Smooth muscle cell (in vitro differentiated cells): ENCODE measurements around the gene HDAC4. TPM values are rescaled to one million over a fixed set of nuclear protein-coding genes. Genes with fewer than 3 reads are reported as not detected.

Experiments used
- DNase-seq: peaks from one replicate; lab custom pipeline; 2025; ENCODE audit not compliant: unreplicated experiment; lab: John Stamatoyannopoulos, UW
- H2AFZ ChIP-seq: fragments of 200-600 bp; sonication (generic); 2 replicates; pipeline ENCODE4 v1.6.0; 2016; ENCODE audit warnings: antibody characterized with exemption, low read depth, mild to moderate bottlenecking
- H3F3A ChIP-seq: fragments of 200-600 bp; sonication (generic); 2 replicates; pipeline ENCODE4 v1.6.0; 2017; ENCODE audit warnings: antibody characterized with exemption, low read depth
- H3K27ac ChIP-seq: fragments of 200-600 bp; sonication (generic); 2 replicates; pipeline ENCODE4 v1.5.1; 2016; ENCODE audit warnings: low read depth, mild to moderate bottlenecking
- H3K27me3 ChIP-seq: fragments of 200-600 bp; sonication (generic); 2 replicates; pipeline ENCODE4 v1.6.1; 2016; ENCODE audit warnings: low read depth, mild to moderate bottlenecking
- H3K36me3 ChIP-seq: fragments of 200-600 bp; sonication (generic); 2 replicates; pipeline ENCODE4 v1.5.1; 2016; ENCODE audit warnings: low read depth
- H3K4me1 ChIP-seq: fragments of 200-600 bp; sonication (generic); 2 replicates; pipeline ENCODE4 v1.5.1; 2016; ENCODE audit warnings: low read depth
- H3K4me2 ChIP-seq: fragments of 200-600 bp; sonication (generic); 2 replicates; pipeline ENCODE4 v1.6.0; 2016; ENCODE audit warnings: mild to moderate bottlenecking
- H3K4me3 ChIP-seq: fragments of 200-600 bp; sonication (generic); 2 replicates; pipeline ENCODE4 v1.5.1; 2016; ENCODE audit warnings: mild to moderate bottlenecking
- H3K79me2 ChIP-seq: fragments of 200-600 bp; sonication (generic); 2 replicates; pipeline ENCODE4 v1.6.0; 2016; ENCODE audit warnings: low read depth, mild to moderate bottlenecking
- H3K9ac ChIP-seq: fragments of 200-600 bp; sonication (generic); 2 replicates; pipeline ENCODE4 v1.6.0; 2016; ENCODE audit warnings: low read depth
- H3K9me3 ChIP-seq: fragments of 200-600 bp; sonication (generic); replicated peaks from 2 replicates; pipeline ENCODE4 v1.5.1; 2016; ENCODE audit warnings: low read depth
- H4K20me1 ChIP-seq: fragments of 200-600 bp; sonication (generic); 2 replicates; pipeline ENCODE4 v1.6.0; 2016; ENCODE audit warnings: low read depth
- WGBS: methylation state at CpG from one replicate; pipeline ENCODE4 v1.1.7; 2016; ENCODE audit warnings: low lambda C conversion rate; 5-methylcytosine and 5-hydroxymethylcytosine counted together
- polyA plus RNA-seq: library from polyadenylated mRNA; unstranded; fragments of >200 nt; fragmentation: Nextera tagmentation; extraction: Ambion mirVana; gene quantifications from 2 replicates; pipeline ENCODE4 v1.2.1, GENCODE V29; 2016
- total RNA-seq: library from RNA; depleted of rRNA; stranded (reverse); fragments of >200 nt; gene quantifications from 2 replicates; pipeline ENCODE4 v1.2.3, GENCODE V29; 2014
- TF ChIP-seq, protein P1 (sequence below): fragments of 200-600 bp; sonication (generic); IDR thresholded peaks from 2 replicates; pipeline ENCODE4 v1.5.1; 2017; ENCODE audit warnings: borderline replicate concordance, mild to moderate bottlenecking, antibody characterized with exemption; ENCODE audit not compliant: insufficient read depth, poor library complexity, severe bottlenecking

HDAC4 gene
- total and polyA plus RNA-seq, 2 experiments from 2014 or later, result 6.2 to 35.7 TPM

GRCh38 chr2:239152916-239153305 is 247.9 kb downstream of the HDAC4 start:
- H3K27me3 ChIP-seq, result no peaks in the 10 kb centered on the region
- TF ChIP-seq, protein P1, sequence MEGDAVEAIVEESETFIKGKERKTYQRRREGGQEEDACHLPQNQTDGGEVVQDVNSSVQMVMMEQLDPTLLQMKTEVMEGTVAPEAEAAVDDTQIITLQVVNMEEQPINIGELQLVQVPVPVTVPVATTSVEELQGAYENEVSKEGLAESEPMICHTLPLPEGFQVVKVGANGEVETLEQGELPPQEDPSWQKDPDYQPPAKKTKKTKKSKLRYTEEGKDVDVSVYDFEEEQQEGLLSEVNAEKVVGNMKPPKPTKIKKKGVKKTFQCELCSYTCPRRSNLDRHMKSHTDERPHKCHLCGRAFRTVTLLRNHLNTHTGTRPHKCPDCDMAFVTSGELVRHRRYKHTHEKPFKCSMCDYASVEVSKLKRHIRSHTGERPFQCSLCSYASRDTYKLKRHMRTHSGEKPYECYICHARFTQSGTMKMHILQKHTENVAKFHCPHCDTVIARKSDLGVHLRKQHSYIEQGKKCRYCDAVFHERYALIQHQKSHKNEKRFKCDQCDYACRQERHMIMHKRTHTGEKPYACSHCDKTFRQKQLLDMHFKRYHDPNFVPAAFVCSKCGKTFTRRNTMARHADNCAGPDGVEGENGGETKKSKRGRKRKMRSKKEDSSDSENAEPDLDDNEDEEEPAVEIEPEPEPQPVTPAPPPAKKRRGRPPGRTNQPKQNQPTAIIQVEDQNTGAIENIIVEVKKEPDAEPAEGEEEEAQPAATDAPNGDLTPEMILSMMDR, result no peak
- no peaks in the 10 kb centered on the region for H4K20me1 ChIP-seq
- H2AFZ ChIP-seq, result no peak overlapping the region
- no peaks in the 10 kb centered on the region for H3K36me3 ChIP-seq
- H3K79me2 ChIP-seq, result no peaks in the 10 kb centered on the region
- no peak overlapping the region for H3K4me2 ChIP-seq
- no peaks in the 10 kb centered on the region for H3F3A ChIP-seq
- no peak overlapping the region for H3K4me3 ChIP-seq
- no peak overlapping the region for H3K27ac ChIP-seq
- H3K9me3 ChIP-seq, result no peaks in the 10 kb centered on the region
- no peak overlapping the region for H3K9ac ChIP-seq
- 94% methylated on average over 7 of the region's 7 CpGs for WGBS
- no peaks in the 10 kb centered on the region for H3K4me1 ChIP-seq
- no peak for DNase-seq

GRCh38 chr2:239152239-239152915 is 248.4 kb downstream of the HDAC4 start:
- Histone ChIP-seq H3K9ac (no peak overlapping the region), H3K27me3 (no peaks in the 10 kb centered on the region), H3K4me1 (no peaks in the 10 kb centered on the region), H3K4me2 (no peak overlapping the region), H3K4me3 (no peak overlapping the region), H4K20me1 (no peaks in the 10 kb centered on the region), H2AFZ (no peak overlapping the region), H3K27ac (no peak overlapping the region), H3F3A (no peaks in the 10 kb centered on the region), H3K79me2 (no peaks in the 10 kb centered on the region), H3K9me3 (no peaks in the 10 kb centered on the region), H3K36me3 (no peaks in the 10 kb centered on the region)
- 97% methylated on average over 10 of the region's 10 CpGs for whole genome bisulfite sequencing
- TF ChIP-seq, protein P1, result no peak
- no peak for DNase-seq

DNA sequence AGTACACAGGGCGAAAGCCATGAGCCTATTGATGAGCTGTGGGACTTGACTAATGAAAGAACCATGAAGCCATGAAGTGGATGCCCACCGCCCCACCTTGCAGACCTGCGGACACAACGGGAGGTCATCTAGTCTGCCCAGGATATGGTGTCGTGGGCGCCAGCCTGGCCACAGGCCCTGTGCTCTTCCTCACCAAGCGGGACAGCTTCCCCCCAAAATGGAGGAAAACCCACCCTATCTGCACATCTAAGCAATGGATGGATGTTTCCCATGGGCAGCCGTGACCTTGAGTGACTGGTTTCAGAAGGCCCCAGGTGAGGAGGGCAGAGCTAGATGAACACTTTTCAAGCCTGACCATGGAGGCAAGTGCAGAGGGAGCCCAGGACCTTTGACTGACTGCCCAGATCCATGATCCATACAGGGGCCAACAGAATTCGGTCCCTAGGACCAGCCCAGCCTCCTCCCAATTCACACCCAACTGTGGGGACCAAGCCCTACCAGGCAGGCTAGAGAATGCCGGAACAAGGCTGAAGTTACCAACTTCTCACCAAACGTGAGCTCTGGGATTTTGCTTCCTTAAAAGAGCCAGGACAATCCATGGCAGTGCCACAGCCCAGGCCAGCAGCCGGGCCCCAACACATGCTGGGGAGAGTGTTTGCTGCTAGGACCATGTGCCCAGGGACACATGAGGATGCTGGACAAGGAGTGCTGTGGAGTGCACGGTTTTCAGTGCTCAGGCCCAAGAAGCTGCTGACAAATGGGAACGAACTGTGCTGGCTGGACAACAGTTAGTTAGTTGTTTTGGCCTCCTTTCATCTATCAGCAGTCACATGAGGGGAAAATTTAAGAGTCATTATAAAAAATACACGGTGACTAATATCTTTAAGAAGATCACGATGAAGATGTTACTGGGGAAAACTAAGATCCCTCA is 249.4 kb downstream of the HDAC4 start:
- no peak overlapping the region for H3K27ac ChIP-seq
- DNase-seq, result no peak
- no peaks in the 10 kb centered on the region for H3F3A ChIP-seq
- no peaks in the 10 kb centered on the region for H3K9me3 ChIP-seq
- H3K27me3 ChIP-seq, result no peaks in the 10 kb centered on the region
- WGBS, result 98% methylated on average over 16 of the region's 16 CpGs
- no peaks in the 10 kb centered on the region for H3K4me1 ChIP-seq
- no peak overlapping the region for H3K4me2 ChIP-seq
- H2AFZ ChIP-seq, result no peak overlapping the region
- no peaks in the 10 kb centered on the region for H4K20me1 ChIP-seq
- no peak overlapping the region for H3K4me3 ChIP-seq
- TF ChIP-seq, protein P1, result no peak
- H3K9ac ChIP-seq, result no peak overlapping the region
- H3K36me3 ChIP-seq, result no peaks in the 10 kb centered on the region
- H3K79me2 ChIP-seq, result no peaks in the 10 kb centered on the region
